Esophagus (tissue), 2 donors: ENCODE results near the gene ABR. TPM values are rescaled to one million over a fixed set of nuclear protein-coding genes. Genes with fewer than 3 reads are reported as not detected.
"Not testable (repeated sequence)": the region's sequence is repeated elsewhere in the genome, so short reads cannot be mapped to it uniquely, and the experiment has no call there.

Experiments used
- H3K27ac ChIP-seq, 2 donors: one replicate each; pipeline ENCODE4 v1.5.1; 2013; ENCODE audit warnings: low read depth in 2 of 2, mild to moderate bottlenecking in 2 of 2, inconsistent platforms in 1 of 2, low read length in 1 of 2, moderate library complexity in 1 of 2
- H3K27me3 ChIP-seq, 2 donors: one replicate each; pipeline ENCODE4 v1.6.1; 2013; ENCODE audit warnings: low read length in 2 of 2, control low read depth in 1 of 2, mild to moderate bottlenecking in 1 of 2; ENCODE audit not compliant: insufficient read depth in 2 of 2, control insufficient read depth in 1 of 2
- H3K36me3 ChIP-seq, 2 donors: one replicate each; pipeline ENCODE4 v1.6.1; 2013; ENCODE audit warnings: low read length in 1 of 2; ENCODE audit not compliant: control insufficient read depth in 2 of 2, insufficient read depth in 2 of 2
- H3K4me1 ChIP-seq, 2 donors: one replicate each; pipeline ENCODE4 v1.6.1; 2013; ENCODE audit warnings: low read length in 1 of 2; ENCODE audit not compliant: control insufficient read depth in 2 of 2, insufficient read depth in 2 of 2
- H3K4me3 ChIP-seq, 2 donors: one replicate each; pipeline ENCODE4 v1.5.1; 2013; ENCODE audit warnings: low read length in 2 of 2, mild to moderate bottlenecking in 2 of 2, low read depth in 1 of 2, moderate library complexity in 1 of 2
- H3K9me3 ChIP-seq, 2 donors: one replicate each; pipeline ENCODE4 v1.6.1; 2013; ENCODE audit warnings: mild to moderate bottlenecking in 2 of 2, low read depth in 1 of 2, low read length in 1 of 2, moderate library complexity in 1 of 2; ENCODE audit not compliant: control insufficient read depth in 2 of 2, insufficient read depth in 1 of 2
- WGBS, 2 donors: extraction: QIAGEN DNeasy Blood & Tissue Kit; methylation state at CpG; one replicate each; pipeline ENCODE4 v1.1.7; 2013; 5-methylcytosine and 5-hydroxymethylcytosine counted together
- polyA plus RNA-seq, 2 donors: library from polyadenylated mRNA; stranded (reverse); fragments of 200-250 nt; gene quantifications; one replicate each; pipeline ENCODE4 v1.2.3, GENCODE V29; 2013
- donor health status: healthy with polysubstance abuse.
- donor health status: Bipolar disorder and iron deficiency.

The ABR gene
- polyA plus RNA-seq, 2 donors, result 48.6 to 57.7 TPM

DNA sequence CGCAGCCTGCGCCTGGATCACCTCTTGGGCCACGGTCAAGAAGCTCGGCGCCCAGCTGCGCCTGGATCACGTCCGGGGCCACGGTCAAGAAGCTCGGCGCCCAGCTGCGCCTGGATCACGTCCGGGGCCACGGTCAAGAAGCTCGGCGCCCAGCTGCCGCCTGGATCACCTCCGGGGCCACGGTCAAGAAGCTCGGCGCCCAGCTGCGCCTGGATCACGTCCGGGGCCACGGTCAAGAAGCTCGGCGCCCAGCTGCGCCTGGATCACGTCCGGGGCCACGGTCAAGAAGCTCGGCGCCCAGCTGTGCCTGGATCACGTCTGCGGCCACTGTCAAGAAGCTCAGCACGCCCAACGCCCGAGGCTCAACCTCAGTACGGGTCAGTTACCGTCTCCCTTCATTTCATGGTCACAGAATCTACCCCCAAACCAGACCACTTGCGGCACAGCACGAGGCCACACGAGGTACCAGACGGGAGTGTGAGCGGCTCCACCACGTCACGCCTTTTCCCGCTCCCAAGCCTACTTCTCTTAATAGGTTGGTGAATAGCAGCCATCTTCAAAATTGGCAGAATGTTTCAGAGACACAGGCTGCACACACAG is 131.2 kb downstream of the ABR start:
- Histone ChIP-seq H3K27ac (peak overlapping the region in 1 of 2 donors; percentile 63), H3K36me3 (peaks cover 7 to 43% of the 10 kb centered on the region in 2 donors)
- not testable (repeated sequence) for H3K4me1 ChIP-seq, H3K4me3 ChIP-seq, H3K27me3 ChIP-seq, H3K9me3 ChIP-seq
- 95 to 97% methylated on average over 48 to 49 of the region's 49 CpGs for WGBS, 2 donors

DNA sequence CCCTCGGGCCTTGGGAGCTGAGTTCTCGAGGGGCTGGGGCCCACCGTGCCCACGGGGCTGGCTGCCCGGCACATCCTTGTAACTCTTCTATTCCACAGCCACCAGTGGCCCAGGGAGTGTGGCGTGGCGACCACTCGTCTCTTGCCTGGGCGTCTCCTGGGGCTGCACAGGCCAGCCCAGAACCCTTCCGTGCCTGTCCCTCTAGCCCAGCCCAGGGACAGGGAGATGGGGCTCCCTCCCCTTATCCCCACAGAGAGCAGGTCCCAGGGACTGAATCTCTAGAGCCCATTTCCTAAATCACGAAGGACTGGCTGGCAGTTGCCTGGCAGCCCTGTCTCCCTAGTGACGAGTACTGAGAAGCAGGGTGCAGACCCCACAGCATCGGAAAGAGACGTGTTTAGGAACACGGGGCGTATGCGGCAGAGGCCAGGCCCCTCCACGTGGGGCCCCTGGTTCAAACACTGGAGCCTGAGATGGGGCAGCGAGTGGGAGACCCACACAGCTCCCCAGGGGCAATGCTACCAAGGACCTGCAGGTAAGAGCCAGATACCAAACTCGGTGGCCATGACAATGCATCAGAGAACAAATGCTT is 131.8 kb downstream of the ABR start:
- Histone ChIP-seq H3K27me3 (no peaks in the 10 kb centered on the region), H3K36me3 (peaks cover 5 to 39% of the 10 kb centered on the region in 2 donors), H3K9me3 (no peaks in the 10 kb centered on the region), H3K4me3 (no peak overlapping the region), H3K4me1 (no peaks in the 10 kb centered on the region), H3K27ac (peak overlapping the region in 1 of 2 donors; percentile 63)
- 73 to 78% methylated on average over 20 of the region's 20 CpGs for WGBS, 2 donors

DNA sequence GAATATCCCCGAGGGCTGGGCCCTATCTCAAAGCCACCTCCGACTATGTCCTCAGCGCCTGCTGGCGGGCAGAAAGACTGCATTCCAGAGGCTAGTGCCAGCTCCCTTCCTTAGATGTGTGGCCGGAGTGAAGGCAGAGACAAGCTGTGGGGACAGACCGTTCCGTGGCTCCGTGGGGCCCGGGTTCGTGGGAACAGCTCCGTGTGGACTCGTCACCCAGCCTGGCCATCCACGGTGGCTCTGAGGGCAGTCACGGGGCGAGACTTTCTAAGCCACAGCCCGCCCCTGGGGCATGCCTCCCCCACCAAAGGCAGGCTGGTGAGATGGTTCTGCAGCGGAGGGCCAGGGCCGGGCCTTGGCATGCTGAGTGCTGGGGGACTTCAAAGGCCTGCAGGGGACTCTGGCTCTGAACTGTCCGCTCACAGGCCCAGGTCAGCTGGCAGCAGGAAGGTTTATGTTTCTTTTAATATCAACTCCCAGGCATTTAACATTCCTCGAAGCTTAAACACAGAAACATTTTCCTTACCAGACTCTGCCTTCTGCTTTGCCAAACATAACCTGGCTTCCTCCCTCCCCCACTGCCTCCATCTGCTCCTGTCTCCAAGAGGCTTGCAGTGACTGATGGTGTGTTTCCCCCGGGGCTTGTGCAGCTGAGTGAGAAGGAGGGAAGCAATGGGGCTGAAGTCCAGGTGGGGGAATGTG is 132.5 kb downstream of the ABR start:
- 74 to 79% methylated on average over 21 of the region's 21 CpGs for WGBS, 2 donors
- Histone ChIP-seq H3K4me1 (no peaks in the 10 kb centered on the region), H3K9me3 (no peaks in the 10 kb centered on the region), H3K4me3 (no peak overlapping the region), H3K27me3 (no peaks in the 10 kb centered on the region), H3K36me3 (peaks cover 5 to 44% of the 10 kb centered on the region in 2 donors), H3K27ac (peak overlapping the region; percentile 26 to 77)

DNA sequence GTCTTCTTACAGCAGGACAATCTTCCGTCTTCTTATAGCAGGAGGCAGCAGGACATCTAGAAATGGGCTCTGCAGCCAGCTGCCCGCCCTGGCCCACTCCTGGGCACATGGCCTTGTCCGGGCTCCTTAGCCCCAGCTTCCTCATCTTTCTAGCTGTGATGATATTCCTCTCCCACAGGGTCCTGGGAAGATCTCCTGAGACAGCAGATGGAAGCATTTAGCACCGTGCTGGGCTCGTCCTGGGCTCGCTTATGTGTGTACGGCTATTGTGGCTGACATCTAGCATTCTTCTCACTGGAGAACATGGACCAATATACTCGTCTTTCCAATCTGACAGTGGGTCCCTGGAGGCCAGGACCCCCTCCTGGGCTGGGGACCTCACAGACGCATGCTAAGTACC is 134.3 kb downstream of the ABR start:
- H3K36me3 ChIP-seq, result peaks cover 5 to 54% of the 10 kb centered on the region in 2 donors

DNA sequence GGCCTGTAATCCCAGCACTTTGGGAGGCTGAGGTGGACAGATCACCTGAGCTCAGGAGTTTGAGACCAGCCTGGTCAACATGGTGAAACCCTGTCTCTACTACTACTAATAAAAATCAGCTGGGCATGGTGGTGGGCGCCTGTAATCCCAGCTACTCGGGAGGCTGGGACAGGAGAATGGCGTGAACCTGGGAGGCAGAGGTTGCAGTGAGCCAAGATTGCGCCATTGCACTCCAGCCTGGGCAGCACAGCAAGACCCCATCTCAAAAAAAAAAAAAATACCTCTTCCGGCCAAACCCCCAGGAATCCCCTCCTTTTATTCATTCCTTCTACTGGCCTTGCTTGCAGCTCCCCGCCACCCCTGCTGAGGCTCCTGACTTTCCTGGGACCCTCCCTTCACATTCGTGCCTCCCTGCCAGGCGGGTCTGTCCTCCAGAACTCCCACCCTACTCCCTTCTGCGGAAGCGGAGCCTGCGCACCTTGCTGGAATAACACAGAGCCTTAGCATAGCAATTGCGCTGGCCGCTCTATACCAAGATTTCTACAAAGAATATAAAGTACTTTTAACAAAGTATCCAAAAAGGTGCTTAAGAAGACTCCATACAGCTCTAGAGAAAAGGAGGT is 135.3 kb downstream of the ABR start:
- not testable (repeated sequence) for H3K27me3 ChIP-seq, H3K4me3 ChIP-seq, H3K9me3 ChIP-seq, H3K27ac ChIP-seq, H3K4me1 ChIP-seq
- 93% methylated on average over 13 of the region's 13 CpGs for WGBS, 2 donors
- peaks cover 0 to 55% of the 10 kb centered on the region in 2 donors for H3K36me3 ChIP-seq

More for the DNA sequence above, 134.3 kb downstream of the ABR start:
- Histone ChIP-seq H3K27ac (no peak overlapping the region), H3K4me3 (no peak overlapping the region), H3K27me3 (no peaks in the 10 kb centered on the region), H3K4me1 (no peaks in the 10 kb centered on the region), H3K9me3 (no peaks in the 10 kb centered on the region)
- 87 to 89% methylated on average over 9 of the region's 9 CpGs for WGBS, 2 donors

DNA sequence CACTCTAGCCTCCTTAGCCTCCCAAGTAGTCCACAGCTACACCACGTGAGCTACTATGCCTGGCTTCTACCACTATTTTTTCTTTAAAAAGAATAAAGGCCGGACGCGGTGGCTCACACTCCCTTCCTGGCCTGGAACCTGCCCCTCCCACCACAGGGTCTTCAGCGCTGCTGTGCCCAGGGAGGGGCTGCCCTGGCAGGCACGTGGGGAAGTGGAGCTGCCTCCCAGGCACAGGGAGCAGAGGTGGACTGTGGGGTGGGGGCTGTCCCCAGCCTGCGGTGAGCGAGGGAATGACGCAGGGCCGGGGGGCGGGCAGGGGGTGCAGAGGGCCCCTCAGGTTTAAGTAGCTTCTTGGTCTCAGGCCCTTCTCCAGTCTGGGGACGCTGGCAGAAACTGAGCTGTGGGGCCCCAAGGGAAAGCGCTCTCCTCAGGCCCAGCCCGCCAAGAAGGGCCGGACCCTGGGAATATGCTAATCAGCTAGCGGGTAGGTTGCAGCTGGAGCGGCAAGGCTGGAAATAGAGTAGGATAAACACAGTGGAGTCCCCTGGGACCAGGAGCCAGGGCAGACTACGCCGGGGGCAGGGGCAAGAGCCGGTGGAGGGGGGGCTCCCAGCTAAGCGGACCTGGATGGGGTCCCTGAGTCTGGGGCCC is 136.1 kb downstream of the ABR start:
- no peak overlapping the region for H3K4me3 ChIP-seq
- H3K4me1 ChIP-seq, result peaks cover 0 to 4% of the 10 kb centered on the region in 2 donors
- no peaks in the 10 kb centered on the region for H3K27me3 ChIP-seq
- peaks cover 0 to 54% of the 10 kb centered on the region in 2 donors for H3K36me3 ChIP-seq
- WGBS, 2 donors, result 57 to 63% methylated on average over 19 to 21 of the region's 21 CpGs
- H3K9me3 ChIP-seq, result no peaks in the 10 kb centered on the region
- H3K27ac ChIP-seq, result peak overlapping the region; percentile 27 to 70

DNA sequence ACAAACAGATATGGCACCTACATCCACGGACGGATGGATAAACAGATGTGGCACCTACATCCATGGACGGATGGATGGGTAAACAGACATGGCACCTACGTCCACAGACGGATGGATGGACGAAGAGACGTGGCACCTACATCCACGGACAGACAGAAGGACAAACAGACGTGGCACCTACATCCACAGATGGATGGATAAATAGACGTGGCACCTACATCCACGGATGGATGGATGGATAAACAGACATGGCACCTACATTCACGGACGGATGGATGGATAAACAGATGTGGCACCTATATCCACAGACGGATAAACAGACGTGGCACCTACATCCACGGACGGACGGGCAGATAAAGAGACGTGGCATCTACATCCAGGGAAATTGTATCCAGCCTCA is 137.3 kb downstream of the ABR start:
- Histone ChIP-seq H3K27me3 (no peaks in the 10 kb centered on the region), H3K36me3 (peaks cover 0 to 50% of the 10 kb centered on the region in 2 donors), H3K27ac (no peak overlapping the region), H3K4me1 (peaks cover 0 to 7% of the 10 kb centered on the region in 2 donors), H3K4me3 (no peak overlapping the region), H3K9me3 (no peaks in the 10 kb centered on the region)
- WGBS, 2 donors, result 94 to 96% methylated on average over 19 of the region's 19 CpGs

DNA sequence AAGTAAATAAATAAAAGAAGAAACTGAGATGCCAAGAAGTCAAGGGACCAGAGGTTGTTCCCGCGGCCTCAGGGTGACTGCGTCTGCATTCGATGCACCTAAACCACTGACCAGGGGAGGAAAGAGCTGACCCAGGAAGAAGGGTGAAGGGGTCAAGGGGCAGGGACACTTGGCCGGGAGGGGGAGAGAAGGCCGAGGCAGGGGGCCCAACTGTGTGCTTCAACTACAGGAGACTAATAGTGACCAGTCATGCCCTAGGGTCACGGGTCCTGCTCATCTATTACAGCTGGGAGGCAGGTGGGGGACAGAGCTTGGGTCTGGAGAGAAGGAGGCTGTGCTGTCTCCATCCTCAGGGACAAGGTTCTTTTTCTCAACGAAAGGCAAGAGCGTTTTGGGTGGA is 138.0 kb downstream of the ABR start:
- Histone ChIP-seq H3K4me3 (no peak overlapping the region), H3K9me3 (no peaks in the 10 kb centered on the region), H3K36me3 (peaks cover 0 to 50% of the 10 kb centered on the region in 2 donors), H3K4me1 (peaks cover 0 to 7% of the 10 kb centered on the region in 2 donors), H3K27ac (no peak overlapping the region), H3K27me3 (no peaks in the 10 kb centered on the region)
- 94 to 96% methylated on average over 9 of the region's 9 CpGs for WGBS, 2 donors

DNA sequence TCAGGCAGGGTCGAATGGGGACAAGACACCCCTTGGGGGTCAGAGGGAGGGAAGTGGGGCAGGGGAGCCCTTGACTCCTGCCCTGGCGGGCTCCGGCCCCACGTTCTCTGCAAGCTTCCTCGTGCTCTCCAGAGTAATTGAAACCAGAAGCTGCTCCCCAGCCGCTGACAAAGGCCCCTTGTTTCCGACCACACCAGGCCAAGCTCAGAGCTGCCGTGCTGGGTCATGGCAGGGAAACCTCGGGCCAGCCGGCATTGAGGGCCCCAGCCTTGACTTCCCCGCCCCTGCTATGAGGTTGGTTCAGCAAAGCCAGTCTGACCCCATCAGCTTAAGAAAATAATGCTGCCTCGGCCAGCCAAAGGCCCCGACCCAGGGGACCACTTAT is 139.6 kb downstream of the ABR start:
- Histone ChIP-seq H3K9me3 (no peaks in the 10 kb centered on the region), H3K4me3 (no peak overlapping the region), H3K4me1 (peaks cover 0 to 7% of the 10 kb centered on the region in 2 donors), H3K27me3 (no peaks in the 10 kb centered on the region), H3K36me3 (peaks cover 0 to 44% of the 10 kb centered on the region in 2 donors), H3K27ac (peak overlapping the region; percentile 21 to 65)
- WGBS, 2 donors, result 68 to 76% methylated on average over 13 of the region's 13 CpGs
